ENCODE measurements around the gene KCNJ6.
"Not testable (repeated sequence)": the region's sequence is repeated elsewhere in the genome, so short reads cannot be mapped to it uniquely, and the experiment has no call there.

Gene KCNJ6

GRCh38 chr21:37646761-37647160 lies 269.5 kb downstream of the KCNJ6 start:
- DNase-seq (ENCODE audit: low spot score in 2 of 2); H3K9me3 ChIP-seq; H3K4me3 ChIP-seq; H3K27me3 ChIP-seq (ENCODE audit: low read depth); in situ Hi-C loops (cut with MboI; ENCODE audit: low sequenced_read_pairs); H3K36me3 ChIP-seq (replicated peaks); H3K4me1 ChIP-seq: not testable (repeated sequence)

- no peak for DNase-seq (ENCODE audit: low spot score in 2 of 2)
- no peaks in the 10 kb centered on the region for H3K9me3 ChIP-seq
- H3K36me3 ChIP-seq (replicated peaks), result no peaks in the 10 kb centered on the region
- in situ Hi-C loops (cut with MboI; ENCODE audit: low sequenced_read_pairs), result no loop called here
- H3K4me1 ChIP-seq, result no peaks in the 10 kb centered on the region
- no peak overlapping the region for H3K4me3 ChIP-seq
- H3K27me3 ChIP-seq (ENCODE audit: low read depth), result peaks cover 9% of the 10 kb centered on the region
Observed at GRCh38 chr21:37645848-37646247, 270.4 kb downstream of the KCNJ6 start.

- Histone ChIP-seq H3K4me1 (no peaks in the 10 kb centered on the region), H3K27me3 (ENCODE audit: low read depth) (peaks cover 9% of the 10 kb centered on the region), H3K36me3 (replicated peaks) (no peaks in the 10 kb centered on the region), H3K4me3 (no peak overlapping the region), H3K9me3 (no peaks in the 10 kb centered on the region)
- DNase-seq (ENCODE audit: low spot score in 2 of 2), result no peak
- in situ Hi-C loops (cut with MboI; ENCODE audit: low sequenced_read_pairs), result no loop called here
Observed at GRCh38 chr21:37644636-37645035, 271.6 kb downstream of the KCNJ6 start.

GRCh38 chr21:37643862-37644261 lies 272.4 kb downstream of the KCNJ6 start:
- H3K4me1 ChIP-seq; H3K27me3 ChIP-seq (ENCODE audit: low read depth); DNase-seq (ENCODE audit: low spot score in 2 of 2); H3K36me3 ChIP-seq (replicated peaks); in situ Hi-C loops (cut with MboI; ENCODE audit: low sequenced_read_pairs); H3K4me3 ChIP-seq; H3K9me3 ChIP-seq: not testable (repeated sequence)

- in situ Hi-C loops (cut with MboI; ENCODE audit: low sequenced_read_pairs), result no loop called here
- H3K4me1 ChIP-seq, result no peaks in the 10 kb centered on the region
- H3K27me3 ChIP-seq (ENCODE audit: low read depth), result peaks cover 9% of the 10 kb centered on the region
- DNase-seq (ENCODE audit: low spot score in 2 of 2), result peak; percentile 22 to 48
- H3K36me3 ChIP-seq (replicated peaks), result no peaks in the 10 kb centered on the region
- H3K9me3 ChIP-seq, result no peaks in the 10 kb centered on the region
- H3K4me3 ChIP-seq, result no peak overlapping the region
Observed at GRCh38 chr21:37642493-37642892, 273.8 kb downstream of the KCNJ6 start.

- Histone ChIP-seq H3K4me1 (no peaks in the 10 kb centered on the region), H3K36me3 (replicated peaks) (no peaks in the 10 kb centered on the region), H3K4me3 (no peak overlapping the region), H3K9me3 (no peaks in the 10 kb centered on the region), H3K27me3 (ENCODE audit: low read depth) (0 out of 2 replicates have a peak, but pooled peaks cover 3% of the 10 kb centered on the region)
- in situ Hi-C loops (cut with MboI; ENCODE audit: low sequenced_read_pairs), result no loop called here
- no peak for DNase-seq (ENCODE audit: low spot score in 2 of 2)
Observed at GRCh38 chr21:37639756-37640155, 276.5 kb downstream of the KCNJ6 start.

- Histone ChIP-seq H3K27me3 (ENCODE audit: low read depth) (0 out of 2 replicates have a peak, but pooled peaks cover 6% of the 10 kb centered on the region), H3K4me3 (no peak overlapping the region), H3K4me1 (no peaks in the 10 kb centered on the region), H3K9me3 (no peaks in the 10 kb centered on the region), H3K36me3 (replicated peaks) (no peaks in the 10 kb centered on the region)
- DNase-seq (ENCODE audit: low spot score in 2 of 2), result no peak
- in situ Hi-C loops (cut with MboI; ENCODE audit: low sequenced_read_pairs), result no loop called here
Observed at GRCh38 chr21:37636152-37636860, 280.0 kb downstream of the KCNJ6 start.

GRCh38 chr21:37631319-37632117 lies 284.7 kb downstream of the KCNJ6 start:
- Histone ChIP-seq H3K4me3 (no peak overlapping the region), H3K36me3 (replicated peaks) (no peaks in the 10 kb centered on the region), H3K27me3 (ENCODE audit: low read depth) (0 out of 2 replicates have a peak, but pooled peaks cover 4% of the 10 kb centered on the region), H3K9me3 (no peaks in the 10 kb centered on the region), H3K4me1 (no peaks in the 10 kb centered on the region)
- no peak for DNase-seq (ENCODE audit: low spot score in 2 of 2)
- in situ Hi-C loops (cut with MboI; ENCODE audit: low sequenced_read_pairs), result no loop called here

- Histone ChIP-seq H3K4me3 (no peak overlapping the region), H3K36me3 (replicated peaks) (no peaks in the 10 kb centered on the region), H3K9me3 (no peaks in the 10 kb centered on the region), H3K27me3 (ENCODE audit: low read depth) (0 out of 2 replicates have a peak, but pooled peaks cover 4% of the 10 kb centered on the region), H3K4me1 (no peaks in the 10 kb centered on the region)
- DNase-seq (ENCODE audit: low spot score in 2 of 2), result no peak
- in situ Hi-C loops (cut with MboI; ENCODE audit: low sequenced_read_pairs), result no loop called here
Observed at GRCh38 chr21:37630872-37631271, 285.4 kb downstream of the KCNJ6 start.

- Histone ChIP-seq H3K36me3 (replicated peaks) (no peaks in the 10 kb centered on the region), H3K4me3 (no peak overlapping the region), H3K27me3 (ENCODE audit: low read depth) (0 out of 2 replicates have a peak, but pooled peaks cover 4% of the 10 kb centered on the region), H3K4me1 (no peaks in the 10 kb centered on the region), H3K9me3 (no peaks in the 10 kb centered on the region)
- DNase-seq (ENCODE audit: low spot score in 2 of 2), result no peak
- in situ Hi-C loops (cut with MboI; ENCODE audit: low sequenced_read_pairs), result no loop called here
Observed at GRCh38 chr21:37628362-37628761, 287.9 kb downstream of the KCNJ6 start.

- Histone ChIP-seq H3K4me1 (no peaks in the 10 kb centered on the region), H3K36me3 (replicated peaks) (no peaks in the 10 kb centered on the region), H3K9me3 (no peaks in the 10 kb centered on the region), H3K4me3 (no peak overlapping the region), H3K27me3 (ENCODE audit: low read depth) (0 out of 2 replicates have a peak, but pooled peaks cover 4% of the 10 kb centered on the region)
- no peak for DNase-seq (ENCODE audit: low spot score in 2 of 2)
- in situ Hi-C loops (cut with MboI; ENCODE audit: low sequenced_read_pairs), result no loop called here
Observed at GRCh38 chr21:37627561-37627960, 288.7 kb downstream of the KCNJ6 start.

GRCh38 chr21:37627074-37627473 lies 289.2 kb downstream of the KCNJ6 start:
- in situ Hi-C loops (cut with MboI; ENCODE audit: low sequenced_read_pairs), result no loop called here
- H3K36me3 ChIP-seq (replicated peaks), result no peaks in the 10 kb centered on the region
- DNase-seq (ENCODE audit: low spot score in 2 of 2), result no peak
- no peak overlapping the region for H3K4me3 ChIP-seq
- no peaks in the 10 kb centered on the region for H3K9me3 ChIP-seq
- no peaks in the 10 kb centered on the region for H3K4me1 ChIP-seq
- 0 out of 2 replicates have a peak, but pooled peaks cover 4% of the 10 kb centered on the region for H3K27me3 ChIP-seq (ENCODE audit: low read depth)

- Histone ChIP-seq H3K4me1 (no peaks in the 10 kb centered on the region), H3K9me3 (no peaks in the 10 kb centered on the region), H3K4me3 (no peak overlapping the region), H3K36me3 (replicated peaks) (no peaks in the 10 kb centered on the region), H3K27me3 (ENCODE audit: low read depth) (0 out of 2 replicates have a peak, but pooled peaks cover under 1% of the 10 kb centered on the region)
- DNase-seq (ENCODE audit: low spot score in 2 of 2), result no peak
- in situ Hi-C loops (cut with MboI; ENCODE audit: low sequenced_read_pairs), result no loop called here
Observed at GRCh38 chr21:37626320-37626719, 289.9 kb downstream of the KCNJ6 start.

GRCh38 chr21:37623689-37624088 lies 292.6 kb downstream of the KCNJ6 start:
- Histone ChIP-seq H3K9me3 (no peaks in the 10 kb centered on the region), H3K36me3 (replicated peaks) (no peaks in the 10 kb centered on the region), H3K27me3 (ENCODE audit: low read depth) (peaks cover 4% of the 10 kb centered on the region; the same call in 1 of the 2 replicates), H3K4me3 (no peak overlapping the region), H3K4me1 (no peaks in the 10 kb centered on the region)
- no peak for DNase-seq (ENCODE audit: low spot score in 2 of 2)
- in situ Hi-C loops (cut with MboI; ENCODE audit: low sequenced_read_pairs), result no loop called here

All from HAP-1 (cell line).